IMR-90 (cell line): Measurements from ENCODE around the gene TMEM45A.

Experiments
- CEBPB ChIP-seq: IDR thresholded peaks from 2 replicates; pipeline ENCODE4 v1.6.1; 2012; ENCODE audit warnings: low read depth, low read length, improper control_type of control experiment
- FOS ChIP-seq: fragments of 150-350 bp; IDR thresholded peaks from 2 replicates; pipeline ENCODE4 v1.6.1; 2016; ENCODE audit warnings: low read depth, low read length
- MAFK ChIP-seq: IDR thresholded peaks from 2 replicates; pipeline ENCODE4 v1.6.1; 2012; ENCODE audit warnings: low read depth, low read length, improper control_type of control experiment
- MXI1 ChIP-seq: IDR thresholded peaks from 2 replicates; pipeline ENCODE4 v1.6.1; 2012; ENCODE audit warnings: low read depth, mild to moderate bottlenecking, low read length, moderate library complexity, borderline replicate concordance
- POLR2A ChIP-seq: IDR thresholded peaks from 2 replicates; pipeline ENCODE4 v1.6.1; 2012; ENCODE audit warnings: mild to moderate bottlenecking, low read depth, low read length
- RAD21 ChIP-seq: IDR thresholded peaks from 2 replicates; pipeline ENCODE4 v1.6.1; 2012; ENCODE audit warnings: low read length, improper control_type of control experiment
- RFX5 ChIP-seq: IDR thresholded peaks from 2 replicates; pipeline ENCODE4 v1.8.0; 2012; ENCODE audit warnings: low read depth, mild to moderate bottlenecking, low read length, moderate library complexity
- SMC3 ChIP-seq: fragments of 150-350 bp; IDR thresholded peaks from 2 replicates; pipeline ENCODE4 v1.6.1; 2016; ENCODE audit warnings: low read depth, mild to moderate bottlenecking, antibody characterized with exemption, low read length, moderate library complexity
- TF ChIP-seq, protein P1 (sequence below): conservative IDR thresholded peaks from 2 replicates; pipeline ENCODE4 v1.5.1; 2012; ENCODE audit warnings: mild to moderate bottlenecking, low read depth, low read length, improper control_type of control experiment

DNA sequence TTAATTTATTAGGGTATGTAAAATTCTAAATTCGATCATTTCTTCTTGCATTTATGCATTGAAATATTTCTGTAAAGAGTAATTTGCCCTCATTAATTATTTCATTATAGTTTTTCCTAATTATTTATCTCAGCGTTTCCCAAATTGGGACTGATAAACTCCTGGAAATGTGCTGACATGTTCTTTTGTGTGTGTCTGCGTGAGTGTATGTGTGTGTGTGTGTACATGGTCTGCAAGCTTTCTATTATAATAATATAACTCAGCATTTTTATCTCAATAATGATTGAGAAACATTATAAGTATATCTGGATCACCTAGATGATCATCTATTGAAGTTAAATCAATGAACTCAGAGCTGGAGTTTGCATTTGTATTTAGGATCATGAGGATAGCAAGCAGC lies 38.7 kb downstream of the TMEM45A start:
- TF ChIP-seq, protein P1, sequence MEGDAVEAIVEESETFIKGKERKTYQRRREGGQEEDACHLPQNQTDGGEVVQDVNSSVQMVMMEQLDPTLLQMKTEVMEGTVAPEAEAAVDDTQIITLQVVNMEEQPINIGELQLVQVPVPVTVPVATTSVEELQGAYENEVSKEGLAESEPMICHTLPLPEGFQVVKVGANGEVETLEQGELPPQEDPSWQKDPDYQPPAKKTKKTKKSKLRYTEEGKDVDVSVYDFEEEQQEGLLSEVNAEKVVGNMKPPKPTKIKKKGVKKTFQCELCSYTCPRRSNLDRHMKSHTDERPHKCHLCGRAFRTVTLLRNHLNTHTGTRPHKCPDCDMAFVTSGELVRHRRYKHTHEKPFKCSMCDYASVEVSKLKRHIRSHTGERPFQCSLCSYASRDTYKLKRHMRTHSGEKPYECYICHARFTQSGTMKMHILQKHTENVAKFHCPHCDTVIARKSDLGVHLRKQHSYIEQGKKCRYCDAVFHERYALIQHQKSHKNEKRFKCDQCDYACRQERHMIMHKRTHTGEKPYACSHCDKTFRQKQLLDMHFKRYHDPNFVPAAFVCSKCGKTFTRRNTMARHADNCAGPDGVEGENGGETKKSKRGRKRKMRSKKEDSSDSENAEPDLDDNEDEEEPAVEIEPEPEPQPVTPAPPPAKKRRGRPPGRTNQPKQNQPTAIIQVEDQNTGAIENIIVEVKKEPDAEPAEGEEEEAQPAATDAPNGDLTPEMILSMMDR, result no peak
- TF ChIP-seq POLR2A (no peak), RFX5 (no peak), RAD21 (no peak), MAFK (peak; percentile 76), SMC3 (no peak), CEBPB (no peak), MXI1 (no peak), FOS (no peak)
